ENCODE measurements around the gene SMC3.

DNA sequence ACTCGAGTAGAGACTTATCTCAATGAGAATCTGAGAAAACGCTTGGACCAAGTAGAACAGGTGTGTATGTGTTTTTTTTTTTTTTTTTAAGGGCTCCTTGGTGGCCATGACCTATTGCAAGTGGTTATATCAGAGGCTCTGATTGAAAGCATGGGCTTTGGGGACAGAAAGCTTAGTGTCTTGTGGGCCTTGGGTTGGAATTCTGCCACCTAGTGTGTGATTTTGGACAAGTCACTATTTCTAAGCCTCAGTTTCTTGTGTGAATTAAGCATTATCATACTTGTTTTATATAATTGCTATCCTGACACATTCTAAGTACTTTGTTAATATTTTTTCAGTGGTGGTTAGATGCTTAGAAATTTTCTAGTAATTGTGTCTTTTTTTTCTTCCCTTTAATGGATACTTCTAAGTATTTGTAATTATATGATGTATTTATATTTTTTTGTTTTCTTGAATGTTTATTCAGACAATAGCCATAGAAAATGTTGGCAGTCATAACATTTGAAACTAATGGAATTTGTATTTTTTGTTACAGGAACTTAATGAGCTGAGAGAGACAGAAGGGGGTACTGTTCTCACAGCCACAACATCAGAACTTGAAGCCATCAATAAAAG is 33.1 kb downstream of the SMC3 start:
- TF ChIP-seq POLR2AphosphoS5 (IDR thresholded peaks at IDR 0.05) (no peak), POLR2A (IDR thresholded peaks at IDR 0.05) (no peak)
- TF ChIP-seq, protein P1, sequence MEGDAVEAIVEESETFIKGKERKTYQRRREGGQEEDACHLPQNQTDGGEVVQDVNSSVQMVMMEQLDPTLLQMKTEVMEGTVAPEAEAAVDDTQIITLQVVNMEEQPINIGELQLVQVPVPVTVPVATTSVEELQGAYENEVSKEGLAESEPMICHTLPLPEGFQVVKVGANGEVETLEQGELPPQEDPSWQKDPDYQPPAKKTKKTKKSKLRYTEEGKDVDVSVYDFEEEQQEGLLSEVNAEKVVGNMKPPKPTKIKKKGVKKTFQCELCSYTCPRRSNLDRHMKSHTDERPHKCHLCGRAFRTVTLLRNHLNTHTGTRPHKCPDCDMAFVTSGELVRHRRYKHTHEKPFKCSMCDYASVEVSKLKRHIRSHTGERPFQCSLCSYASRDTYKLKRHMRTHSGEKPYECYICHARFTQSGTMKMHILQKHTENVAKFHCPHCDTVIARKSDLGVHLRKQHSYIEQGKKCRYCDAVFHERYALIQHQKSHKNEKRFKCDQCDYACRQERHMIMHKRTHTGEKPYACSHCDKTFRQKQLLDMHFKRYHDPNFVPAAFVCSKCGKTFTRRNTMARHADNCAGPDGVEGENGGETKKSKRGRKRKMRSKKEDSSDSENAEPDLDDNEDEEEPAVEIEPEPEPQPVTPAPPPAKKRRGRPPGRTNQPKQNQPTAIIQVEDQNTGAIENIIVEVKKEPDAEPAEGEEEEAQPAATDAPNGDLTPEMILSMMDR (IDR thresholded peaks at IDR 0.05): no peak

Data from breast epithelium (tissue), 3 donors.